Measurements from ENCODE around the gene SNAP47.
A peak's percentile ranks its signal among the peaks of the same experiment; 100 is the strongest.

Gene SNAP47

DNA sequence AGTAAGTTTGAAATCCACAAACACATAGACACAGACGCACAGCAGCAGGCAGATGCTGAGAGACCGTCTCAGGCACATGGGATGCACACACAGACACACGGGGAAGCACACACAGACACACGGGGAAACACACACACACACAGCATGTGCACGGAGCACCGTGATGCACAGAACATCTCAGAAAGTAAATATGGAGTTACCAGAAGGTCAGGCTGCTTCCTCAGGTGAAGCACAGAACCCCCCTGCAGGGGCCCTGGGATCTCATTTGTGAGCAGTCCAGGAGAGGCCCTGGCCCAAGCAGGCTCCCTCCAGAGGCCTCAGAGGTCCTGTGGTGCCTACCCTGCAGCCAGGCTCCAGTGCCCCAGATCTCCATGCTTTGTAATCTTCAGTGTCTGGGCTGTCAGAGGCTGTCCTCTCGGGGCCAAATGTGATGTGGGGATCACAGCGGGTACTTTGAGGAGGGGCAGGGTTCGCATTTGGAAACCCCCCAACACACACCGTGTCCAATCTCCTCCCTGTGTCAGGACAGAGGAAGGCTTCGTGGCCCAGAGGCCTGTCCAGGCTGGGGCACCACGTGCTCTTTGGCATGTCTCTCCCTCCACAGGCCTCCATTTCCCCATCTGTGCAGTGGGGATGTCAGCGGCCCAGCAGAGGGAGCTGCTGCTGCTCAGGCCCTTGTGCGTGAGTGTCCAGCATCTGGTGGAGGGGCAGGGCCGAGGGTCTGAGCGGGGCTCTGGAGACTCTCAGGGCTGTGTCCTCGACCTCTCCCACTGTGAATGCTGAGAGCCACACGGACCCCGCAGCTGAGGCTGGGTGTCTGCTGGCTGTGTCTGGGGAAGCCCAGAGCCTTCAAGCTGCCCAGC is 57.2 kb downstream of the SNAP47 start:
- Histone ChIP-seq H2BK5ac (ENCODE audit: low read length) (peak overlapping the region; percentile 84), H3K27me3 (ENCODE audit: control insufficient read depth in 3 of 3, insufficient read depth in 3 of 3, low read depth in 1 of 3, low read length in 3 of 3) (peaks cover 2 to 47% (median 19%) of the 10 kb centered on the region in 3 experiments), H3K79me1 (ENCODE audit: low read depth, low read length) (no peaks in the 10 kb centered on the region), H2BK12ac (ENCODE audit: low read length) (peak overlapping the region; percentile 91), H3K4me3 (ENCODE audit: low read length in 2 of 2) (no peak overlapping the region), H3K4me1 (ENCODE audit: control insufficient read depth in 2 of 2, insufficient read depth in 1 of 2, low read depth in 1 of 2, low read length in 2 of 2) (peaks cover 17 to 25% of the 10 kb centered on the region in 2 donors), H3K9ac (ENCODE audit: low read depth, low read length, poor library complexity) (no peak overlapping the region), H3K36me3 (replicated peaks in 1 of 2; ENCODE audit: control insufficient read depth in 2 of 2, insufficient read depth in 2 of 2, low read length in 2 of 2) (no peaks in the 10 kb centered on the region), H2BK120ac (ENCODE audit: low read depth, low read length) (peak overlapping the region; percentile 97), H4K8ac (ENCODE audit: low read depth, low read length) (no peak overlapping the region), H2AK5ac (ENCODE audit: low read depth, low read length) (peak overlapping the region; percentile 97), H3K9me3 (replicated peaks in 1 of 2; ENCODE audit: control insufficient read depth in 2 of 2, insufficient read depth in 1 of 2, low read depth in 1 of 2, low read length in 2 of 2) (no peaks in the 10 kb centered on the region), H2AFZ (ENCODE audit: low read length) (no peak overlapping the region), H3K4me2 (ENCODE audit: insufficient read depth, low read length, poor library complexity, severe bottlenecking) (no peak overlapping the region), H3K27ac (replicated peaks; ENCODE audit: low read length) (no peak overlapping the region), H4K91ac (ENCODE audit: low read depth, low read length, poor library complexity) (peak overlapping the region; percentile 87), H3K23ac (ENCODE audit: low read depth, low read length, poor library complexity) (peak overlapping the region; percentile 63), H3K18ac (ENCODE audit: low read length) (peak overlapping the region; percentile 96), H2BK15ac (ENCODE audit: low read length) (peak overlapping the region; percentile 99), H3K4ac (ENCODE audit: low read length) (peak overlapping the region; percentile 97), H3K14ac (ENCODE audit: low read length) (peak overlapping the region; percentile 43)
- no CpG with 5 or more reads among the region's 19 CpGs for WGBS, 2 donors (ENCODE audit: extremely low coverage in 2 of 2, insufficient read length in 2 of 2, insufficient replicate concordance in 1 of 2)
- no peak for DNase-seq (ENCODE audit: low spot score)

DNA sequence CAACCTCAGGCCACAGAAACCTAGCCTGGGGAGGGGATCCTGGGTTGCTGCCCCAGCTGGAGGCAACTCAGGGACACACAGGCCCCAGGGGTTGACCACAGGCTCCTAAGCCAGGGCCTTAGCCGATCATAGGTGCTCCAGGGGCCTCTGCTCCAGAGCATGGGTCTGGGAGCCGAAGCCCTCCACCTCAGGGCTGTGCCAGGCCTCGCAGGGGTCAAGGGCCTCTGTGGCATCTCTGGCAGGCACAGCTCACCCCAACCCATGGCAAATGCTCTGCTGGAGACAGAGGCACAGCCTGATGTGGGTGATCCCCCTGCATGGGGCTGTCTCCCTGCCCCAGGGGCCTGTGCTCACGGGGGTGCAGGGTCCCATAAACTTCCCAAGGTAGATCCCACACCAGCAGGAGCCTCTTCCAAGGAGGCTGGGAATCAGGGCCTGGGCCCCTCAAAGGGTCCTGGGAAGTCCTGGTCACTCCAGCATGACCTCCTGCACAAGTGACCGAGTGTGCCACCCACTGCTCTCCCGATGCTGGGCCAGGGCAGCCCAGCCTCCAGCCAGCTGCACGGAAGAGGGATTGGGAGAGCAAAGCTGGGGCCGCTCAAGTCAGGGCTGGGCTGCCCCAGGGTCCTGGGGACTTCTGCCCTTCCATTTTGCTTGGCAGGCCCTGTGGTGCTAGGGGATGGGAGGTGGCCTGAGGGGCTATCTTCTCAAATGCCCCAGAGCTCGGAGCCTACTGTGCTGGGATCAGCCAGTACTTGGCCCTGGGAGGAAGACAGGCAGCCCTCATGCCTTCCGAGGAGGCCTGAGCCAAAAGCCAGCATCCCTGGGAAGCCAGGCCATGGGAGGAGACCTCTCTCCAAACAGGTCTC is 58.1 kb downstream of the SNAP47 start:
- no peak overlapping the region for H3K4me3 ChIP-seq (ENCODE audit: low read length in 2 of 2)
- H2BK12ac ChIP-seq (ENCODE audit: low read length): peak overlapping the region; percentile 91
- peak overlapping the region; percentile 56 for H2AFZ ChIP-seq (ENCODE audit: low read length)
- peak overlapping the region; percentile 97 for H2BK120ac ChIP-seq (ENCODE audit: low read depth, low read length)
- H3K79me1 ChIP-seq (ENCODE audit: low read depth, low read length): no peaks in the 10 kb centered on the region
- peak overlapping the region; percentile 20 for H3K27ac ChIP-seq (replicated peaks; ENCODE audit: low read length)
- DNase-seq (ENCODE audit: low spot score): no peak
- WGBS, 2 donors (ENCODE audit: extremely low coverage in 2 of 2, insufficient read length in 2 of 2, insufficient replicate concordance in 1 of 2): no CpG with 5 or more reads among the region's 10 CpGs
- no peaks in the 10 kb centered on the region for H3K36me3 ChIP-seq (replicated peaks in 1 of 2; ENCODE audit: control insufficient read depth in 2 of 2, insufficient read depth in 2 of 2, low read length in 2 of 2)
- peak overlapping the region; percentile 97 for H2AK5ac ChIP-seq (ENCODE audit: low read depth, low read length)
- H2BK5ac ChIP-seq (ENCODE audit: low read length): peak overlapping the region; percentile 96
- H3K4me2 ChIP-seq (ENCODE audit: insufficient read depth, low read length, poor library complexity, severe bottlenecking): no peak overlapping the region
- H2BK15ac ChIP-seq (ENCODE audit: low read length): peak overlapping the region; percentile 99
- H4K91ac ChIP-seq (ENCODE audit: low read depth, low read length, poor library complexity): peak overlapping the region; percentile 87
- peak overlapping the region; percentile 63 for H3K23ac ChIP-seq (ENCODE audit: low read depth, low read length, poor library complexity)
- H3K18ac ChIP-seq (ENCODE audit: low read length): peak overlapping the region; percentile 96
- peak overlapping the region; percentile 97 for H3K4ac ChIP-seq (ENCODE audit: low read length)
- H4K8ac ChIP-seq (ENCODE audit: low read depth, low read length): peak overlapping the region; percentile 78
- H3K4me1 ChIP-seq (ENCODE audit: control insufficient read depth in 2 of 2, insufficient read depth in 1 of 2, low read depth in 1 of 2, low read length in 2 of 2): peaks cover 17 to 25% of the 10 kb centered on the region in 2 donors
- H3K9me3 ChIP-seq (replicated peaks in 1 of 2; ENCODE audit: control insufficient read depth in 2 of 2, insufficient read depth in 1 of 2, low read depth in 1 of 2, low read length in 2 of 2): no peaks in the 10 kb centered on the region
- no peak overlapping the region for H3K9ac ChIP-seq (ENCODE audit: low read depth, low read length, poor library complexity)
- peaks cover 2 to 47% (median 16%) of the 10 kb centered on the region in 3 experiments for H3K27me3 ChIP-seq (ENCODE audit: control insufficient read depth in 3 of 3, insufficient read depth in 3 of 3, low read depth in 1 of 3, low read length in 3 of 3)
- peak overlapping the region; percentile 39 for H3K14ac ChIP-seq (ENCODE audit: low read length)

GRCh38 chr1:227793948-227794816 is 58.9 kb downstream of the SNAP47 start:
- peak; percentile 54 for DNase-seq (ENCODE audit: low spot score)
- H3K4me3 ChIP-seq (ENCODE audit: low read length in 2 of 2): no peak overlapping the region
- H3K4ac ChIP-seq (ENCODE audit: low read length): no peak overlapping the region
- peaks cover 0 to 42% (median 8%) of the 10 kb centered on the region in 3 experiments for H3K27me3 ChIP-seq (ENCODE audit: control insufficient read depth in 3 of 3, insufficient read depth in 3 of 3, low read depth in 1 of 3, low read length in 3 of 3)
- H3K36me3 ChIP-seq (replicated peaks in 1 of 2; ENCODE audit: control insufficient read depth in 2 of 2, insufficient read depth in 2 of 2, low read length in 2 of 2): no peaks in the 10 kb centered on the region
- H2BK12ac ChIP-seq (ENCODE audit: low read length): peak overlapping the region; percentile 98
- peak overlapping the region; percentile 78 for H3K9ac ChIP-seq (ENCODE audit: low read depth, low read length, poor library complexity)
- H3K23ac ChIP-seq (ENCODE audit: low read depth, low read length, poor library complexity): peak overlapping the region; percentile 34
- H3K4me2 ChIP-seq (ENCODE audit: insufficient read depth, low read length, poor library complexity, severe bottlenecking): no peak overlapping the region
- peak overlapping the region; percentile 96 for H2BK5ac ChIP-seq (ENCODE audit: low read length)
- H2AFZ ChIP-seq (ENCODE audit: low read length): peak overlapping the region; percentile 56
- H3K14ac ChIP-seq (ENCODE audit: low read length): peak overlapping the region; percentile 100
- H4K8ac ChIP-seq (ENCODE audit: low read depth, low read length): peak overlapping the region; percentile 87
- H3K4me1 ChIP-seq (ENCODE audit: control insufficient read depth in 2 of 2, insufficient read depth in 1 of 2, low read depth in 1 of 2, low read length in 2 of 2): peaks cover 15 to 20% of the 10 kb centered on the region in 2 donors
- no peak overlapping the region for H4K91ac ChIP-seq (ENCODE audit: low read depth, low read length, poor library complexity)
- H2AK5ac ChIP-seq (ENCODE audit: low read depth, low read length): peak overlapping the region; percentile 54
- peak overlapping the region; percentile 96 for H2BK15ac ChIP-seq (ENCODE audit: low read length)
- no peaks in the 10 kb centered on the region for H3K79me1 ChIP-seq (ENCODE audit: low read depth, low read length)
- peak overlapping the region; percentile 100 for H3K18ac ChIP-seq (ENCODE audit: low read length)
- H3K27ac ChIP-seq (replicated peaks; ENCODE audit: low read length): peak overlapping the region; percentile 43
- peak overlapping the region; percentile 89 for H2BK120ac ChIP-seq (ENCODE audit: low read depth, low read length)
- WGBS, 2 donors (ENCODE audit: extremely low coverage in 2 of 2, insufficient read length in 2 of 2, insufficient replicate concordance in 1 of 2): no CpG with 5 or more reads among the region's 12 CpGs
- no peaks in the 10 kb centered on the region for H3K9me3 ChIP-seq (replicated peaks in 1 of 2; ENCODE audit: control insufficient read depth in 2 of 2, insufficient read depth in 1 of 2, low read depth in 1 of 2, low read length in 2 of 2)
